ENCODE measurements around the gene TTC7B.

- TF ChIP-seq, protein P1, sequence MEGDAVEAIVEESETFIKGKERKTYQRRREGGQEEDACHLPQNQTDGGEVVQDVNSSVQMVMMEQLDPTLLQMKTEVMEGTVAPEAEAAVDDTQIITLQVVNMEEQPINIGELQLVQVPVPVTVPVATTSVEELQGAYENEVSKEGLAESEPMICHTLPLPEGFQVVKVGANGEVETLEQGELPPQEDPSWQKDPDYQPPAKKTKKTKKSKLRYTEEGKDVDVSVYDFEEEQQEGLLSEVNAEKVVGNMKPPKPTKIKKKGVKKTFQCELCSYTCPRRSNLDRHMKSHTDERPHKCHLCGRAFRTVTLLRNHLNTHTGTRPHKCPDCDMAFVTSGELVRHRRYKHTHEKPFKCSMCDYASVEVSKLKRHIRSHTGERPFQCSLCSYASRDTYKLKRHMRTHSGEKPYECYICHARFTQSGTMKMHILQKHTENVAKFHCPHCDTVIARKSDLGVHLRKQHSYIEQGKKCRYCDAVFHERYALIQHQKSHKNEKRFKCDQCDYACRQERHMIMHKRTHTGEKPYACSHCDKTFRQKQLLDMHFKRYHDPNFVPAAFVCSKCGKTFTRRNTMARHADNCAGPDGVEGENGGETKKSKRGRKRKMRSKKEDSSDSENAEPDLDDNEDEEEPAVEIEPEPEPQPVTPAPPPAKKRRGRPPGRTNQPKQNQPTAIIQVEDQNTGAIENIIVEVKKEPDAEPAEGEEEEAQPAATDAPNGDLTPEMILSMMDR (IDR thresholded peaks at IDR 0.05; ENCODE audit: extremely low read depth in 1 of 2, insufficient read depth in 1 of 2, low read depth in 1 of 2, low read length in 2 of 2), result no peak
- TF ChIP-seq POLR2AphosphoS5 (IDR thresholded peaks at IDR 0.05; ENCODE audit: insufficient read depth, low read depth, low read length) (no peak), EZH2 (IDR thresholded peaks at IDR 0.05; ENCODE audit: borderline replicate concordance, low read depth, low read length, severe bottlenecking) (no peak)
- TF ChIP-seq, protein P2, sequence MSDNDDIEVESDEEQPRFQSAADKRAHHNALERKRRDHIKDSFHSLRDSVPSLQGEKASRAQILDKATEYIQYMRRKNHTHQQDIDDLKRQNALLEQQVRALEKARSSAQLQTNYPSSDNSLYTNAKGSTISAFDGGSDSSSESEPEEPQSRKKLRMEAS (IDR thresholded peaks at IDR 0.05; ENCODE audit: insufficient read depth, insufficient read length), result no peak
These were observed 260.2 kb downstream of the TTC7B start for GRCh38 chr14:90556012-90556477.

Measured in endothelial cell of umbilical vein (primary cell).